ENCODE measurements around the gene GZMA. TPM values are rescaled to one million over a fixed set of nuclear protein-coding genes. Genes with fewer than 3 reads are reported as not detected.
"Not testable (repeated sequence)": the region's sequence is repeated elsewhere in the genome, so short reads cannot be mapped to it uniquely, and the experiment has no call there.

The GZMA gene
- total RNA-seq, 2 experiments from 2014 or later: not detected

- no peak overlapping the region for H2AFZ ChIP-seq (ENCODE audit: low read length)
- intact Hi-C loops (cut with micrococcal nuclease; ENCODE audit: unreplicated experiment): no loop called here
- H3K4me1 ChIP-seq (ENCODE audit: insufficient read depth, low read length, poor library complexity, severe bottlenecking): no peaks in the 10 kb centered on the region
- no peaks in the 10 kb centered on the region for H3K9me3 ChIP-seq (ENCODE audit: low read length)
- H3K4me3 ChIP-seq (ENCODE audit: low read depth, low read length, poor library complexity, severe bottlenecking): no peak overlapping the region
- ChIA-PET POLR2A (interaction anchor here (0.5 kb wide), 1 partner anchor 21 kb away, joined by 3 read pairs; no protein-coding TSS in a partner anchor), CTCF (ENCODE audit: unreplicated experiment) (no interaction called here)
- no TSS peak for BruUV-seq (replicated peaks)
- no peak for TF ChIP-seq CTCF (conservative IDR thresholded peaks at IDR 0.05; ENCODE audit: low read length)
- TF ChIP-seq EZH2phosphoT487 (IDR thresholded peaks at IDR 0.05; ENCODE audit: borderline replicate concordance, low read depth, low read length): no peak
- H4K20me1 ChIP-seq (ENCODE audit: insufficient read depth, low read length): no peaks in the 10 kb centered on the region
- H3K36me3 ChIP-seq (ENCODE audit: insufficient read depth, low read length): no peaks in the 10 kb centered on the region
- H3K27ac ChIP-seq (ENCODE audit: low read depth, low read length, poor library complexity, severe bottlenecking): no peak overlapping the region
- H3K9me2 ChIP-seq (ENCODE audit: insufficient read depth, low read length): no peaks in the 10 kb centered on the region
- no peak overlapping the region for H3K4me2 ChIP-seq (ENCODE audit: low read length)
- no peaks in the 10 kb centered on the region for H3K79me2 ChIP-seq (ENCODE audit: insufficient read depth, low read depth, low read length)
- DNase-seq (ENCODE audit: low spot score): no peak
These were observed 2.7 kb downstream of the GZMA start for GRCh38 chr5:55104946-55105701.

- H3K9me3 ChIP-seq (ENCODE audit: low read length); H3K79me2 ChIP-seq (ENCODE audit: insufficient read depth, low read depth, low read length); H3K4me3 ChIP-seq (ENCODE audit: low read depth, low read length, poor library complexity, severe bottlenecking); H3K27ac ChIP-seq (ENCODE audit: low read depth, low read length, poor library complexity, severe bottlenecking); H3K9me2 ChIP-seq (ENCODE audit: insufficient read depth, low read length); intact Hi-C loops (cut with micrococcal nuclease; ENCODE audit: unreplicated experiment); H3K36me3 ChIP-seq (ENCODE audit: insufficient read depth, low read length); DNase-seq (ENCODE audit: low spot score); H4K20me1 ChIP-seq (ENCODE audit: insufficient read depth, low read length); POLR2A ChIA-PET; H3K4me1 ChIP-seq (ENCODE audit: insufficient read depth, low read length, poor library complexity, severe bottlenecking); H3K4me2 ChIP-seq (ENCODE audit: low read length); H2AFZ ChIP-seq (ENCODE audit: low read length); BruUV-seq (replicated peaks); CTCF ChIA-PET (ENCODE audit: unreplicated experiment): not testable (repeated sequence)
These were observed 3.5 kb downstream of the GZMA start for GRCh38 chr5:55105976-55106375.

- H3K79me2 ChIP-seq (ENCODE audit: insufficient read depth, low read depth, low read length): no peaks in the 10 kb centered on the region
- intact Hi-C loops (cut with micrococcal nuclease; ENCODE audit: unreplicated experiment): no loop called here
- no peak for DNase-seq (ENCODE audit: low spot score)
- H3K9me2 ChIP-seq (ENCODE audit: insufficient read depth, low read length): no peaks in the 10 kb centered on the region
- H3K4me1 ChIP-seq (ENCODE audit: insufficient read depth, low read length, poor library complexity, severe bottlenecking): no peaks in the 10 kb centered on the region
- H3K9me3 ChIP-seq (ENCODE audit: low read length): no peaks in the 10 kb centered on the region
- POLR2A ChIA-PET: interaction anchor here (0.8 kb wide), 2 partner anchors 18 to 118 kb away, joined by 3 to 4 read pairs; no protein-coding TSS in a partner anchor
- no TSS peak for BruUV-seq (replicated peaks)
- TF ChIP-seq CTCF (conservative IDR thresholded peaks at IDR 0.05; ENCODE audit: low read length) (no peak), EZH2phosphoT487 (IDR thresholded peaks at IDR 0.05; ENCODE audit: borderline replicate concordance, low read depth, low read length) (no peak)
- no peak overlapping the region for H2AFZ ChIP-seq (ENCODE audit: low read length)
- no peaks in the 10 kb centered on the region for H4K20me1 ChIP-seq (ENCODE audit: insufficient read depth, low read length)
- no peak overlapping the region for H3K27ac ChIP-seq (ENCODE audit: low read depth, low read length, poor library complexity, severe bottlenecking)
- no peaks in the 10 kb centered on the region for H3K36me3 ChIP-seq (ENCODE audit: insufficient read depth, low read length)
- CTCF ChIA-PET (ENCODE audit: unreplicated experiment): no interaction called here
- no peak overlapping the region for H3K4me3 ChIP-seq (ENCODE audit: low read depth, low read length, poor library complexity, severe bottlenecking)
- no peak overlapping the region for H3K4me2 ChIP-seq (ENCODE audit: low read length)
These were observed 6.2 kb downstream of the GZMA start for GRCh38 chr5:55108661-55109060.

All from OCI-LY7 (cell line).